Ishikawa (cell line): ENCODE results near the gene ARSK.

Source experiments
- CEBPB ChIP-seq: IDR thresholded peaks from 2 replicates; pipeline ENCODE4 v1.6.1; 2012
- CREB1 ChIP-seq: IDR thresholded peaks from 2 replicates; pipeline ENCODE4 v1.6.1; 2012; ENCODE audit warnings: low read depth
- EGR1 ChIP-seq: IDR thresholded peaks from 2 replicates; pipeline ENCODE4 v1.6.1; 2012
- EP300 ChIP-seq: IDR thresholded peaks from 2 replicates; pipeline ENCODE4 v1.6.1; 2012; ENCODE audit warnings: borderline replicate concordance
- FOXM1 ChIP-seq: IDR thresholded peaks from 2 replicates; pipeline ENCODE4 v1.6.1; 2012; ENCODE audit warnings: low read depth, borderline replicate concordance
- NFIC ChIP-seq: IDR thresholded peaks from 2 replicates; pipeline ENCODE4 v1.6.1; 2012
- RAD21 ChIP-seq: IDR thresholded peaks from 2 replicates; pipeline ENCODE4 v1.6.1; 2012; ENCODE audit warnings: low read depth
- TAF1 ChIP-seq: IDR thresholded peaks from 2 replicates; pipeline ENCODE4 v1.6.1; 2012; ENCODE audit warnings: low read depth, mild to moderate bottlenecking
- TCF12 ChIP-seq: IDR thresholded peaks from 2 replicates; pipeline ENCODE4 v1.6.1; 2012; ENCODE audit warnings: low read depth
- TEAD4 ChIP-seq: IDR thresholded peaks from 2 replicates; pipeline ENCODE4 v1.6.1; 2012
- YY1 ChIP-seq: IDR thresholded peaks from 2 replicates; pipeline ENCODE4 v1.6.1; 2012; ENCODE audit warnings: low read depth
- ZBTB7A ChIP-seq: IDR thresholded peaks from 2 replicates; pipeline ENCODE4 v1.6.1; 2012; ENCODE audit warnings: low read depth
- TF ChIP-seq, protein P1 (sequence below): IDR thresholded peaks from 2 replicates; pipeline ENCODE4 v1.6.1; 2012
- TF ChIP-seq, protein P2 (sequence below): IDR thresholded peaks from 2 replicates; pipeline ENCODE4 v1.6.1; 2012
- TF ChIP-seq, protein P3 (sequence below): IDR thresholded peaks from 2 replicates; pipeline ENCODE4 v1.6.1; 2012; ENCODE audit warnings: low read depth, mild to moderate bottlenecking

The ARSK gene

DNA sequence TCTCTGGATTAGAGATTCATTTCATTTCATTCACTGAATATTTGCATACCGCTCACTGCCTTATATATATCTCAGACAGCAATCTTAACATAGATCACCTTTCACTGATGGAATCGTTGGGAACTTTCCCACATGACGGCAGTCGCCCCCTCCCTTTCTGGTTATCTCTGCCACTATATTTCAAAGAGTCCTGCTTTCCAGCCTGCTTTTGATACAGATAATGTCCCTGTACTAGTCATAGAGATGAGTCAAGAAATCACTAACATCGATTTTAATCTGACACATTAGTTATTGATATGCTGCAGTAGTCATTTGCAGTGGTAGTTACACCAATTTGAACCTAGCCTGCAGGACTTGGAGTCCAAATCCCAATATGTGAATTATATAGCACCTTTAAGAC is 8.5 kb downstream of the ARSK start:
- TF ChIP-seq CREB1, result no peak
- TF ChIP-seq EGR1, result no peak
- TF ChIP-seq EP300, result no peak
- no peak for TF ChIP-seq YY1
- TF ChIP-seq TAF1, result no peak
- TF ChIP-seq CEBPB, result no peak
- no peak for TF ChIP-seq TCF12
- TF ChIP-seq TEAD4, result no peak

DNA sequence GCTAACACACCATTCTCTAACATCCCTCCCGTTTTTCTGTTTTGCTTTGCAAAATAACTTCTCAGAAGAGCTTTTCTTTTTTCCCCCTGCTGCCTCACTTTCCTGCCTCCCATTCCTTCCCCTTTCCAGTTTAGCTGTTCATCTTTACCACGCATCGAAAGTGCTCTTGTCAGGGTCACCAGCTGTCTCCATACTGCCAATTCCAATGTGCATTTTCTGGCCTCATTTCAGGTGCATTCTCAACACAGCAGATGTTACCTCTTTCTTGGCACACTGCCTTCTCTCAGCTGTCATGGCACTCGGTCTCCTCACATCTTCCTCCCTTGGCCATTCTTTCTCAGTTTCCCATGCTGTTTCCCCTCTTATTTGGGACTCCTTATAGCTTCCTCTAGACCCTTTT is 9.5 kb downstream of the ARSK start:
- TF ChIP-seq EGR1 (no peak), TEAD4 (no peak), TAF1 (no peak), CREB1 (no peak), RAD21 (no peak), NFIC (no peak), ZBTB7A (no peak), YY1 (no peak), FOXM1 (no peak), TCF12 (no peak)
- TF ChIP-seq, protein P1, sequence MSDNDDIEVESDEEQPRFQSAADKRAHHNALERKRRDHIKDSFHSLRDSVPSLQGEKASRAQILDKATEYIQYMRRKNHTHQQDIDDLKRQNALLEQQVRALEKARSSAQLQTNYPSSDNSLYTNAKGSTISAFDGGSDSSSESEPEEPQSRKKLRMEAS, result no peak
- TF ChIP-seq, protein P2, sequence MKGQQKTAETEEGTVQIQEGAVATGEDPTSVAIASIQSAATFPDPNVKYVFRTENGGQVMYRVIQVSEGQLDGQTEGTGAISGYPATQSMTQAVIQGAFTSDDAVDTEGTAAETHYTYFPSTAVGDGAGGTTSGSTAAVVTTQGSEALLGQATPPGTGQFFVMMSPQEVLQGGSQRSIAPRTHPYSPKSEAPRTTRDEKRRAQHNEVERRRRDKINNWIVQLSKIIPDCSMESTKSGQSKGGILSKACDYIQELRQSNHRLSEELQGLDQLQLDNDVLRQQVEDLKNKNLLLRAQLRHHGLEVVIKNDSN, result no peak

DNA sequence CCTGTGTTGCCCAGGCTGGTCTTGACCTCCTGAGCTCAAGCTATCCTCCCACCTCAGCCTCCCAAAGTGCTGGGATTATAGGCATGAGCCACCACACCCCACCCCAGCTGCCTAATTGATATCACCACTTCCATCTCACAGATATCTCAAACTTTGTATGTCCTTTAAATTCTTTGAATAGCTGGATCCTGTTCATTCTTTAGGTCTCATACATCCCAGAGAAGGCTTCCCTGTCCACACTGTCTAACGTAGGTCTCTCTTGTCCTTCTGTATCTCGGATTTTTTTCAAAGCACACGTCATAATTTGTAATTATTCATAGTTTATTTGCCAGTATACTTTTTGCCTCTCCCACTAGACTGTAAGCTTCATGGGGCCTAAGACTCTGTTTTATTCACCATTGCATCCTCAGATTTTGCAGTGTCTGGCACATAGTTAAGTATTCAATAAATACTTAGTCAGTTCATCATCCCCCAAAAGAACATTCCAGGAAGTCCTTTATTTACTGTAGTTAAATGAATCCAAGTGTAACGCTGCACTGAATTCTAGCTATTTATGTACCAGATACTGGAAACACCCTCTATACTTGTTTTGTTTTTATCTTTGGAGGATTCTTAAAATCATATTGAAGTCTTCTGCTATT is 10.5 kb downstream of the ARSK start:
- TF ChIP-seq ZBTB7A (no peak), TCF12 (no peak), YY1 (no peak), CEBPB (no peak), EP300 (no peak), TAF1 (no peak), NFIC (no peak)
- TF ChIP-seq, protein P1, result no peak
- TF ChIP-seq, protein P3, sequence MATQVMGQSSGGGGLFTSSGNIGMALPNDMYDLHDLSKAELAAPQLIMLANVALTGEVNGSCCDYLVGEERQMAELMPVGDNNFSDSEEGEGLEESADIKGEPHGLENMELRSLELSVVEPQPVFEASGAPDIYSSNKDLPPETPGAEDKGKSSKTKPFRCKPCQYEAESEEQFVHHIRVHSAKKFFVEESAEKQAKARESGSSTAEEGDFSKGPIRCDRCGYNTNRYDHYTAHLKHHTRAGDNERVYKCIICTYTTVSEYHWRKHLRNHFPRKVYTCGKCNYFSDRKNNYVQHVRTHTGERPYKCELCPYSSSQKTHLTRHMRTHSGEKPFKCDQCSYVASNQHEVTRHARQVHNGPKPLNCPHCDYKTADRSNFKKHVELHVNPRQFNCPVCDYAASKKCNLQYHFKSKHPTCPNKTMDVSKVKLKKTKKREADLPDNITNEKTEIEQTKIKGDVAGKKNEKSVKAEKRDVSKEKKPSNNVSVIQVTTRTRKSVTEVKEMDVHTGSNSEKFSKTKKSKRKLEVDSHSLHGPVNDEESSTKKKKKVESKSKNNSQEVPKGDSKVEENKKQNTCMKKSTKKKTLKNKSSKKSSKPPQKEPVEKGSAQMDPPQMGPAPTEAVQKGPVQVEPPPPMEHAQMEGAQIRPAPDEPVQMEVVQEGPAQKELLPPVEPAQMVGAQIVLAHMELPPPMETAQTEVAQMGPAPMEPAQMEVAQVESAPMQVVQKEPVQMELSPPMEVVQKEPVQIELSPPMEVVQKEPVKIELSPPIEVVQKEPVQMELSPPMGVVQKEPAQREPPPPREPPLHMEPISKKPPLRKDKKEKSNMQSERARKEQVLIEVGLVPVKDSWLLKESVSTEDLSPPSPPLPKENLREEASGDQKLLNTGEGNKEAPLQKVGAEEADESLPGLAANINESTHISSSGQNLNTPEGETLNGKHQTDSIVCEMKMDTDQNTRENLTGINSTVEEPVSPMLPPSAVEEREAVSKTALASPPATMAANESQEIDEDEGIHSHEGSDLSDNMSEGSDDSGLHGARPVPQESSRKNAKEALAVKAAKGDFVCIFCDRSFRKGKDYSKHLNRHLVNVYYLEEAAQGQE, result no peak

DNA sequence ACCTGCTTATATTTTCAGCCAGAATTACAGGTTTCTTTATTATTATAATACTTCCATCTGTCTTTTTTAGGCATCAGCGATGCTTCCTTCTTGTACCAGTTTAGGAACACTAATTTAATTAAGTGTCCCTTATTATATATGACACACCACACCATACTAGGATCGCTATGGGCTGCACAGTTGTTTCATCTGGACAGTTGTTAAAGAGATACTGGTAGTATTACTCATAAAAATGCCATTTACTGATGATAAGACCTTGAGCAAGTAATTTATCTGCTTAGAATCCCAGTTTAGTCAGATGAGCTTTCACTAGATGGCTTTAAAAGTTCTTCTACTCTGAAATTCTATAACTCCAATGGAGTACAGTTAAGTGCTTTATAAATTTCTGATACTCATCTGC is 17.1 kb downstream of the ARSK start:
- TF ChIP-seq NFIC, result no peak
- no peak for TF ChIP-seq FOXM1
- TF ChIP-seq TEAD4, result no peak
- TF ChIP-seq, protein P1, result no peak
- no peak for TF ChIP-seq EP300
- TF ChIP-seq, protein P3, result no peak
- TF ChIP-seq TAF1, result no peak
- TF ChIP-seq CREB1, result no peak
- no peak for TF ChIP-seq TCF12
- TF ChIP-seq, protein P2, result no peak
- no peak for TF ChIP-seq CEBPB
- TF ChIP-seq RAD21, result no peak

DNA sequence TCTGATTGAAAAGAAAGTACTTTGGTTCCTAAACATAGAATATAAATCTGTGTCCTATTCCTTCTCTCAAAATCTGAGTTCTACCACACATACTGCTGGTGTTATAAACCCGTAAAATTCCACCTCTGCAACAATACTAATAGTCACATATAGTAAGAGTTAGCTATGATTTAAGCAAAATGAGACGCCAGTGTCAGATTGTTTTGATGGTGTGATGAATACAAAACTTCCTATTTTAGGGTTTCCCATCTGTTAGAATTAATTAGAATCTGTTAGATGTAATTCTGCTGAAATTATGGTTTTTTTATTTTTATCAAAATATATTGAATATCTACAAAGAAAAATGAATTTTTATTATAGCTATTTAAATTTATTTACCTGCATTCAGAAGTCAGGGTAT is 26.7 kb downstream of the ARSK start:
- no peak for TF ChIP-seq FOXM1
- TF ChIP-seq TEAD4, result no peak
- no peak for TF ChIP-seq CREB1
- no peak for TF ChIP-seq TAF1
- no peak for TF ChIP-seq RAD21
- TF ChIP-seq, protein P1, result no peak
- no peak for TF ChIP-seq YY1
- no peak for TF ChIP-seq NFIC
- no peak for TF ChIP-seq EP300
- TF ChIP-seq, protein P3, result no peak
- TF ChIP-seq ZBTB7A, result no peak
- no peak for TF ChIP-seq EGR1
